ENCODE results near the gene FBXO8. TPM values are rescaled to one million over a fixed set of nuclear protein-coding genes. Genes with fewer than 3 reads are reported as not detected.

Gene FBXO8
- total RNA-seq, 3 donors from 2014 or later (not counting 1 experiment from before 2014, with no cell fraction given): 12.3 to 15.2 (median 14.8) TPM

DNA sequence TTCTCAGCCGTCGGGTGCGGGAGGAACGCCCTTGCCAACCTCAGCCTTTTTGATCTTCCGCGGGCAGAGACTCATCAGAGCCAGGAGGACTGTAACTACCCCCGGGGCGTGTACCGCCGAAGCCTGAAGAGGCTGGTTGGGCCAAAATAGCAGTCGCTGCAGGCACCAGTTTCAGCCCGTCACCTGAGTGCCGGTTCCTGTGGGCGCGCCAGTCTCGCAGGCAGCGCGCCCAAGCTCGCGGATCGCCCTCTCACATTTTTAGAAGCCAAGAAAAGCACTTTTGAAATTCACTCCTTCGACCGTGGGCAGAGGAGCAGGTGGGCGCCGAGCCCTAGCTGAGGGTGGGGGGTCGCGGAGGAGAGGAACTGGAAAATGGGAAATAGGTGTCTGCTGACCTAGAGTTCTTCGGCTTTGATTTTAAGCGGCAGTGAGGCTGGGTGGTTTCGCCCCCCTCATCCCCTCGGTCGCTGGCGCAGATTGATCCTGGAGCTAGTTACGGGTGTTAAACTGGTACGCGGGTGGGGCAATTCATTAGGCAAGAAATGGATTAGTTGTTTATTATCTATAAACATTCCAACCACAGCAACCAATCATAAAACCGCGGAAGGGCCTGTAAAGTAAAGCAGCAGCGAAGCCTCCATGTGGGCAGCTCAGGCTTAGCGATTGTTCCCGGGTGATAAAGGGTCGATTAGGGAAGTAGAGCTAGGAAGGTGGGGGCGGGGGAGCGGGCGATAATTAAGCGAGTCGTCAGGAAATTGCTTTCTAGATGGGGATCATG lies 69.2 kb downstream of the FBXO8 start:
- H3K36me3 ChIP-seq (ENCODE audit: control insufficient read depth, insufficient read depth, low read length): no peaks in the 10 kb centered on the region
- DNase-seq (peak in 1 of 2 donors; percentile 38), ATAC-seq (peak in 2 of 3 donors; percentile 31 to 34)
- H3K9me3 ChIP-seq (ENCODE audit: control insufficient read depth, insufficient read depth, low read length): no peaks in the 10 kb centered on the region
- H3K9me3 Mint-ChIP-seq: no peaks in the 10 kb centered on the region
- no peak overlapping the region for H3K27ac Mint-ChIP-seq
- TF ChIP-seq, protein P1, sequence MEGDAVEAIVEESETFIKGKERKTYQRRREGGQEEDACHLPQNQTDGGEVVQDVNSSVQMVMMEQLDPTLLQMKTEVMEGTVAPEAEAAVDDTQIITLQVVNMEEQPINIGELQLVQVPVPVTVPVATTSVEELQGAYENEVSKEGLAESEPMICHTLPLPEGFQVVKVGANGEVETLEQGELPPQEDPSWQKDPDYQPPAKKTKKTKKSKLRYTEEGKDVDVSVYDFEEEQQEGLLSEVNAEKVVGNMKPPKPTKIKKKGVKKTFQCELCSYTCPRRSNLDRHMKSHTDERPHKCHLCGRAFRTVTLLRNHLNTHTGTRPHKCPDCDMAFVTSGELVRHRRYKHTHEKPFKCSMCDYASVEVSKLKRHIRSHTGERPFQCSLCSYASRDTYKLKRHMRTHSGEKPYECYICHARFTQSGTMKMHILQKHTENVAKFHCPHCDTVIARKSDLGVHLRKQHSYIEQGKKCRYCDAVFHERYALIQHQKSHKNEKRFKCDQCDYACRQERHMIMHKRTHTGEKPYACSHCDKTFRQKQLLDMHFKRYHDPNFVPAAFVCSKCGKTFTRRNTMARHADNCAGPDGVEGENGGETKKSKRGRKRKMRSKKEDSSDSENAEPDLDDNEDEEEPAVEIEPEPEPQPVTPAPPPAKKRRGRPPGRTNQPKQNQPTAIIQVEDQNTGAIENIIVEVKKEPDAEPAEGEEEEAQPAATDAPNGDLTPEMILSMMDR (IDR thresholded peaks at IDR 0.05): no peak
- no peak overlapping the region for H3K4me3 ChIP-seq (ENCODE audit: low read length)
- H3K4me3 Mint-ChIP-seq: no peak overlapping the region
- H3K27ac ChIP-seq (ENCODE audit: low read length): no peak overlapping the region
- peaks cover 7% of the 10 kb centered on the region for H3K36me3 Mint-ChIP-seq
- peaks cover 83% of the 10 kb centered on the region for H3K27me3 ChIP-seq (ENCODE audit: control insufficient read depth, insufficient read depth, low read length)
- peaks cover 73 to 93% of the 10 kb centered on the region in 2 donors for H3K27me3 Mint-ChIP-seq (ENCODE audit: low read depth in 2 of 2)
- WGBS (ENCODE audit: insufficient coverage): 9% methylated on average over 44 of the region's 47 CpGs
- peaks cover 44 to 51% of the 10 kb centered on the region in 2 donors for H3K4me1 Mint-ChIP-seq
- intact Hi-C loops (cut with micrococcal nuclease): no loop called here
- peaks cover 31% of the 10 kb centered on the region for H3K4me1 ChIP-seq (ENCODE audit: control insufficient read depth, insufficient read depth, low read length)

GRCh38 chr4:174213731-174214100 lies 69.8 kb downstream of the FBXO8 start:
- WGBS (ENCODE audit: insufficient coverage): 10% methylated on average over 16 of the region's 16 CpGs
- no peak overlapping the region for H3K27ac Mint-ChIP-seq
- TF ChIP-seq, protein P1 (IDR thresholded peaks at IDR 0.05): no peak
- H3K36me3 ChIP-seq (ENCODE audit: control insufficient read depth, insufficient read depth, low read length): no peaks in the 10 kb centered on the region
- intact Hi-C loops (cut with micrococcal nuclease): no loop called here
- H3K9me3 ChIP-seq (ENCODE audit: control insufficient read depth, insufficient read depth, low read length): no peaks in the 10 kb centered on the region
- H3K27me3 Mint-ChIP-seq (ENCODE audit: low read depth in 2 of 2): peaks cover 71 to 93% of the 10 kb centered on the region in 2 donors
- DNase-seq (no peak), ATAC-seq (no peak)
- H3K4me1 Mint-ChIP-seq: peaks cover 44 to 51% of the 10 kb centered on the region in 2 donors
- peaks cover 85% of the 10 kb centered on the region for H3K27me3 ChIP-seq (ENCODE audit: control insufficient read depth, insufficient read depth, low read length)
- peaks cover 7% of the 10 kb centered on the region for H3K36me3 Mint-ChIP-seq
- H3K27ac ChIP-seq (ENCODE audit: low read length): no peak overlapping the region
- H3K4me1 ChIP-seq (ENCODE audit: control insufficient read depth, insufficient read depth, low read length): peaks cover 31% of the 10 kb centered on the region
- H3K4me3 Mint-ChIP-seq: no peak overlapping the region
- no peaks in the 10 kb centered on the region for H3K9me3 Mint-ChIP-seq
- no peak overlapping the region for H3K4me3 ChIP-seq (ENCODE audit: low read length)

DNA sequence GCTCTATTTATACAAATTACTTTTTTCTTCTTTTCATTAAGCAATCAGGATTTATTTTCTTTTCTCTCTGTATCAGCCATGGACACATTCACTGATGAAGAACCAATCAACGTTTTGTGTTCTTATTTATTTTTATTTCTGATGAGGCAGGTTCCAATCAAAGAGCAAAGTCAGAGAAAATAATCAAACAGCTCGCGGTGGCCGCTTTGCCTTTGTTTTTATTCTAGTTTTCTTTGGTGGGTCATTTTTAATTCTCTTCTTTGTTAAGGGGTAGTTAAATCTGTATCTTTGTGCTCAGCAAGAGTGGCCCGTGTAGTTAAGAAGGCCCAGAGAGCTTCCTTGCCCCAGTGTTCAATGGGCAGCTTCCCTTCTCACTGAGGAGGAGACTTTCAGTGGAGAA lies 71.4 kb downstream of the FBXO8 start:
- Histone ChIP-seq H3K27me3 (ENCODE audit: control insufficient read depth, insufficient read depth, low read length) (peaks cover 72% of the 10 kb centered on the region), H3K9me3 (ENCODE audit: control insufficient read depth, insufficient read depth, low read length) (no peaks in the 10 kb centered on the region), H3K4me1 (ENCODE audit: control insufficient read depth, insufficient read depth, low read length) (peaks cover 17% of the 10 kb centered on the region), H3K27ac (ENCODE audit: low read length) (no peak overlapping the region), H3K4me3 (ENCODE audit: low read length) (no peak overlapping the region), H3K36me3 (ENCODE audit: control insufficient read depth, insufficient read depth, low read length) (no peaks in the 10 kb centered on the region)
- ATAC-seq (no peak), DNase-seq (no peak)
- H3K4me3 Mint-ChIP-seq: peak overlapping the region; percentile 6
- peaks cover 39% of the 10 kb centered on the region in 2 donors for H3K4me1 Mint-ChIP-seq
- no peaks in the 10 kb centered on the region for H3K9me3 Mint-ChIP-seq
- H3K27me3 Mint-ChIP-seq (ENCODE audit: low read depth in 2 of 2): peaks cover 59 to 79% of the 10 kb centered on the region in 2 donors
- no peak overlapping the region for H3K27ac Mint-ChIP-seq
- peaks cover 7% of the 10 kb centered on the region for H3K36me3 Mint-ChIP-seq
- TF ChIP-seq, protein P1 (IDR thresholded peaks at IDR 0.05): no peak
- 9% methylated on average over 5 of the region's 5 CpGs for WGBS (ENCODE audit: insufficient coverage)
- intact Hi-C loops (cut with micrococcal nuclease): no loop called here

All from natural killer cell (primary cell).